ENCODE data around the gene CDH8. TPM values are rescaled to one million over a fixed set of nuclear protein-coding genes. Genes with fewer than 3 reads are reported as not detected.
"Not testable (repeated sequence)": the region's sequence is repeated elsewhere in the genome, so short reads cannot be mapped to it uniquely, and the experiment has no call there.

The CDH8 gene
- total and polyA plus RNA-seq, 2 experiments from 2014 or later: 7.4 to 14.3 TPM

- Histone ChIP-seq H3K4me1 (ENCODE audit: low read depth) (no peaks in the 10 kb centered on the region), H3K4me3 (no peak overlapping the region), H3K9me3 (ENCODE audit: low read depth) (no peaks in the 10 kb centered on the region), H3K27me3 (no peaks in the 10 kb centered on the region), H3K27ac (no peak overlapping the region), H3K36me3 (no peaks in the 10 kb centered on the region)
- DNase-seq (ENCODE audit: low read depth in 1 of 2, low spot score in 1 of 2): no peak
- TF ChIP-seq CTCF (IDR thresholded peaks at IDR 0.05; ENCODE audit: low read depth, low read length): no peak
Observed at GRCh38 chr16:61814726-61815347, 221.4 kb downstream of the CDH8 start.

DNA sequence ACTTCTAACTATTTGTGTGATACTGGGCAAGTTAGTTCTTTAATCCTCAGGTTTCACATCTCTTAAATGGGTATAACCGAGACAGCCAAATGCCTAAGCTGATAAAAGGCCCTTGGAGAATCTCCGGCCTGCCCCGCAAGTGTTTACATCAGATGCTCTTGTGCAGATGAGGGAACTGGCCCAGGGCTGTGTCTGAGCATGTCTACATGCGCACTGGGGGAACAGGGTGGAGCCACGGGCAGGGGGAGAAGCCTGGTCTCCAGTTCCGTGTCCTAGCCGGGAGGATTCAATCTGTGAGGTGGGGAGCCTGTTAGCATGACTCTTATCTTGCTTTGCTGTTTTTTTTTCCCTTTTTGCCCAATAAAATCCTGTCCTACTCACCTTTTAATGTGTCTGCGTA lies 222.9 kb downstream of the CDH8 start:
- H3K4me3 ChIP-seq: no peak overlapping the region
- no peaks in the 10 kb centered on the region for H3K27me3 ChIP-seq
- no peaks in the 10 kb centered on the region for H3K9me3 ChIP-seq (ENCODE audit: low read depth)
- no peaks in the 10 kb centered on the region for H3K4me1 ChIP-seq (ENCODE audit: low read depth)
- no peak for DNase-seq (ENCODE audit: low read depth in 1 of 2, low spot score in 1 of 2)
- H3K36me3 ChIP-seq: no peaks in the 10 kb centered on the region
- H3K27ac ChIP-seq: no peak overlapping the region
- no peak for TF ChIP-seq CTCF (IDR thresholded peaks at IDR 0.05; ENCODE audit: low read depth, low read length)

DNA sequence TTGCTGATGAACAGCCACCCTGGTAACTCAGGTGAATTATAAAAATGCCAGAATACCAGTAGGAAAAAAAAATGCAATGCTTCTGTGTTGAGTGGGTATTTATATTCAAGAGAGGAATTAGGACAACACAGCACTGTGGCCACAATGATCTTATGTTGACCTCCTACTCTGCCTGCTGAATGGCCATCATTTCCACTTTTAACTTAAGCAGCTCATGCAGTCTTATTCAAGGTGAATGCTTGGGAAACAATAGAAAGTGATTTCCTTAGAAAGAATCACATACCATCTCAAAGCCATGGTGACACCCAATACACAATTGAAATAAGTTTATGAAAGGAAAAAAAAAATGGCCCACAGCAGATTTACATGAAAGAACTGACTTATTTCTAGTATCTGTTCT lies 224.0 kb downstream of the CDH8 start:
- TF ChIP-seq CTCF (IDR thresholded peaks at IDR 0.05; ENCODE audit: low read depth, low read length): no peak
- Histone ChIP-seq H3K36me3 (no peaks in the 10 kb centered on the region), H3K27me3 (no peaks in the 10 kb centered on the region), H3K4me1 (ENCODE audit: low read depth) (no peaks in the 10 kb centered on the region), H3K27ac (no peak overlapping the region), H3K4me3 (no peak overlapping the region), H3K9me3 (ENCODE audit: low read depth) (no peaks in the 10 kb centered on the region)
- no peak for DNase-seq (ENCODE audit: low read depth in 1 of 2, low spot score in 1 of 2)

GRCh38 chr16:61807551-61807950 lies 228.7 kb downstream of the CDH8 start:
- Histone ChIP-seq H3K27me3 (no peaks in the 10 kb centered on the region), H3K27ac (no peak overlapping the region), H3K9me3 (ENCODE audit: low read depth) (no peaks in the 10 kb centered on the region), H3K4me3 (no peak overlapping the region), H3K36me3 (no peaks in the 10 kb centered on the region), H3K4me1 (ENCODE audit: low read depth) (no peaks in the 10 kb centered on the region)
- no peak for DNase-seq (ENCODE audit: low read depth in 1 of 2, low spot score in 1 of 2)
- no peak for TF ChIP-seq CTCF (IDR thresholded peaks at IDR 0.05; ENCODE audit: low read depth, low read length)

DNA sequence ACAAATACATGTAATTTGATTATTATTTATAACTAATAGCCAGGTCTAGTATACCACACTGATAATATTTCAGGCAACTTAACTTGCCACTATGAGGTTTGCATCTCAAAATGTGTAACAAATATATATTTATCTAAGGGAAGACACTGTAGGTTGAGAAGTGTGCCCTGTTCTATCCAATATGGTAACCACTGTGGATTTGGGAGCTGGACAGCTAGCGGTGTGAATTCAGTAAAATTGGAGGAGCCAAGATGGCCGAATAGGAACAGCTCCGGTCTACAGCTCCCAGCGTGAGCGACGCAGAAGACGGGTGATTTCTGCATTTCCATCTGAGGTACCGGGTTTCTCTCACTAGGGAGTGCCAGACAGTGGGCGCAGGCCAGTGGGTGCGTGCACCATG lies 235.0 kb downstream of the CDH8 start:
- not testable (repeated sequence) for H3K4me1 ChIP-seq (ENCODE audit: low read depth); DNase-seq (ENCODE audit: low read depth in 1 of 2, low spot score in 1 of 2); H3K27ac ChIP-seq; H3K36me3 ChIP-seq; H3K27me3 ChIP-seq; H3K4me3 ChIP-seq; H3K9me3 ChIP-seq (ENCODE audit: low read depth)

DNA sequence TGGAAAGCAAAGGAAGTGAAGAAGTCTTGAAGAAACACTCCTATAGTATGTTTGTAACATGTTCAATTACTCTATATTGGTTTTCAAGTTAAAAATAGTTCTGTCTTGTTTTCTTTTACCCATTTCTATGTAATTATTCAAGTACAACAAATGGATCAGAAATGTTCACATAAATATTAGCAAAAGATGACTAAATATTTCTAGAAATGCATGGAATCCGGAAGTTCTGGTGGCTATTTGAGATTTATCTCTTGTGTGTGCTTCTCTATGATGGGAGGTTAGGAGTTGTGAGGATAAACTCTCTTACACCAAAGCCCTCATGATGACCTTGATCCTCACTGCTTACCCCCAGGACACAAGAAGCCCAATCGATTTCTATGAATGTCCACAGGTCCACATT lies 237.5 kb downstream of the CDH8 start:
- no peaks in the 10 kb centered on the region for H3K36me3 ChIP-seq
- no peaks in the 10 kb centered on the region for H3K27me3 ChIP-seq
- DNase-seq (ENCODE audit: low read depth in 1 of 2, low spot score in 1 of 2): no peak
- no peaks in the 10 kb centered on the region for H3K4me1 ChIP-seq (ENCODE audit: low read depth)
- no peak overlapping the region for H3K4me3 ChIP-seq
- no peaks in the 10 kb centered on the region for H3K9me3 ChIP-seq (ENCODE audit: low read depth)
- H3K27ac ChIP-seq: no peak overlapping the region
- no peak for TF ChIP-seq CTCF (IDR thresholded peaks at IDR 0.05; ENCODE audit: low read depth, low read length)

All from cardiac muscle cell (in vitro differentiated cells and primary cell).